Measurements from ENCODE around the gene ELOVL6.

DNA sequence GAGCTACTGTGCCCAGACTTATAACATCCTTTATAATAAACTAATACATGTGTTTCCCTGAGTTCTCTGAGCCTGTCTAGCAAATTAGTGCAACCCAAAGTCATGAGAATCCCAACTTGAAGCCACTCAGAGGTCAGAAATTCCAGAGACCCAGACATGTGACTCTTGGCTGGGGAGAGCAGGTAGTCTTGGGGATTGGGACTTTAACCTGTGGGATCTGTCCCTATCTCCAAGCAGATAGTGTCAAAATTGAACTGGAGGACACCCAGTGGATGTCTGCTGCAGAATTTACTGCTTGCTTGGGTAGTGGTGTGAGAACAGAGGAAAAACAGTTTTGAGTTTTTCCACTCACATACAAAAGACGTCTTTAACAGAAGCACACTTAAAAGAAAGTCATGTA is 26.4 kb downstream of the ELOVL6 start:
- no peak for TF ChIP-seq CTCF (IDR thresholded peaks at IDR 0.05; ENCODE audit: insufficient read depth, low read depth, low read length)
- TF ChIP-seq EZH2 (IDR thresholded peaks at IDR 0.05; ENCODE audit: insufficient read depth, low read length): no peak
